NCI-H1092 treated with DMSO at 0.1 percent for 48 hours (cell line): Measurements from ENCODE around the gene FGF14.

ENCODE experiments used
- DNase-seq: peaks from one replicate; lab custom pipeline; 2025; lab: John Stamatoyannopoulos, UW

The FGF14 gene

GRCh38 chr13:101726681-101727080, 675.2 kb downstream of the FGF14 start:
- DNase-seq = no peak

GRCh38 chr13:101718496-101718895, 683.4 kb downstream of the FGF14 start:
- no peak for DNase-seq

GRCh38 chr13:101717353-101717752, 684.5 kb downstream of the FGF14 start:
- no peak for DNase-seq

GRCh38 chr13:101714195-101714594, 687.7 kb downstream of the FGF14 start:
- no peak for DNase-seq

- no peak for DNase-seq
Measured at GRCh38 chr13:101712026-101712348, 689.9 kb downstream of the FGF14 start.

GRCh38 chr13:101711307-101712025, 690.4 kb downstream of the FGF14 start:
- no peak for DNase-seq

GRCh38 chr13:101709952-101710351, 691.9 kb downstream of the FGF14 start:
- no peak for DNase-seq

GRCh38 chr13:101708115-101708514, 693.7 kb downstream of the FGF14 start:
- DNase-seq = no peak

GRCh38 chr13:101707659-101708058, 694.2 kb downstream of the FGF14 start:
- DNase-seq = no peak

GRCh38 chr13:101706651-101707050, 695.2 kb downstream of the FGF14 start:
- peak; percentile 11 for DNase-seq

- DNase-seq = no peak
Measured at GRCh38 chr13:101703838-101704237, 698.0 kb downstream of the FGF14 start.

- DNase-seq = no peak
Measured at GRCh38 chr13:101703081-101703480, 698.8 kb downstream of the FGF14 start.

GRCh38 chr13:101700598-101700997, 701.2 kb downstream of the FGF14 start:
- no peak for DNase-seq

GRCh38 chr13:101698400-101698799, 703.4 kb downstream of the FGF14 start:
- no peak for DNase-seq

- no peak for DNase-seq
Measured at GRCh38 chr13:101697745-101698144, 704.1 kb downstream of the FGF14 start.

GRCh38 chr13:101695870-101696516, 705.9 kb downstream of the FGF14 start:
- DNase-seq = no peak

- DNase-seq = no peak
Measured at GRCh38 chr13:101691341-101691860, 710.4 kb downstream of the FGF14 start.

GRCh38 chr13:101690871-101691270, 711.0 kb downstream of the FGF14 start:
- DNase-seq = no peak

- no peak for DNase-seq
Measured at GRCh38 chr13:101686003-101686402, 715.8 kb downstream of the FGF14 start.

- DNase-seq = no peak
Measured at GRCh38 chr13:101681834-101682233, 720.0 kb downstream of the FGF14 start.

- no peak for DNase-seq
Measured at GRCh38 chr13:101673360-101674105, 728.3 kb downstream of the FGF14 start.

GRCh38 chr13:101661839-101662238, 740.0 kb downstream of the FGF14 start:
- DNase-seq = no peak
